Measurements from ENCODE around the gene ATIC. TPM values are rescaled to one million over a fixed set of nuclear protein-coding genes. Genes with fewer than 3 reads are reported as not detected.

Gene ATIC
- polyA plus RNA-seq, 1 experiment: 83.0 TPM

- no peak for TF ChIP-seq CTCF (IDR thresholded peaks at IDR 0.05; ENCODE audit: insufficient read depth, low read depth, low read length)
- H3K4me3 ChIP-seq (ENCODE audit: low read depth, low read length): no peak overlapping the region
- H3K36me3 ChIP-seq (ENCODE audit: control insufficient read depth, insufficient read depth, low read length): peaks cover 10% of the 10 kb centered on the region
- POLR2A ChIA-PET: no interaction called here
- no peak for DNase-seq (ENCODE audit: low read depth)
- CTCF ChIA-PET: no interaction called here
- H3K27me3 ChIP-seq (ENCODE audit: control insufficient read depth, insufficient read depth, low read length): no peaks in the 10 kb centered on the region
Measured at GRCh38 chr2:215338883-215339679, 27.2 kb downstream of the ATIC start.

- no peak for TF ChIP-seq CTCF (IDR thresholded peaks at IDR 0.05; ENCODE audit: insufficient read depth, low read depth, low read length)
- Histone ChIP-seq H3K36me3 (ENCODE audit: control insufficient read depth, insufficient read depth, low read length) (peaks cover 13% of the 10 kb centered on the region), H3K27me3 (ENCODE audit: control insufficient read depth, insufficient read depth, low read length) (no peaks in the 10 kb centered on the region), H3K4me3 (ENCODE audit: low read depth, low read length) (no peak overlapping the region)
- POLR2A ChIA-PET: no interaction called here
- DNase-seq (ENCODE audit: low read depth): no peak
- CTCF ChIA-PET: no interaction called here
Measured at GRCh38 chr2:215347878-215348277, 36.0 kb downstream of the ATIC start.

GRCh38 chr2:215352602-215353001, 40.7 kb downstream of the ATIC start:
- no peak for DNase-seq (ENCODE audit: low read depth)
- CTCF ChIA-PET: no interaction called here
- POLR2A ChIA-PET: no interaction called here
- Histone ChIP-seq H3K36me3 (ENCODE audit: control insufficient read depth, insufficient read depth, low read length) (peaks cover 7% of the 10 kb centered on the region), H3K4me3 (ENCODE audit: low read depth, low read length) (no peak overlapping the region), H3K27me3 (ENCODE audit: control insufficient read depth, insufficient read depth, low read length) (no peaks in the 10 kb centered on the region)
- TF ChIP-seq CTCF (IDR thresholded peaks at IDR 0.05; ENCODE audit: insufficient read depth, low read depth, low read length): no peak

GRCh38 chr2:215354771-215355695, 43.2 kb downstream of the ATIC start:
- DNase-seq (ENCODE audit: low read depth): no peak
- ChIA-PET POLR2A (interaction anchor here (0.6 kb wide), 1 partner anchor 547 kb away, joined by 5 read pairs; no protein-coding TSS in a partner anchor), CTCF (no interaction called here)
- no peak for TF ChIP-seq CTCF (IDR thresholded peaks at IDR 0.05; ENCODE audit: insufficient read depth, low read depth, low read length)
- Histone ChIP-seq H3K27me3 (ENCODE audit: control insufficient read depth, insufficient read depth, low read length) (no peaks in the 10 kb centered on the region), H3K36me3 (ENCODE audit: control insufficient read depth, insufficient read depth, low read length) (peaks cover 2% of the 10 kb centered on the region), H3K4me3 (ENCODE audit: low read depth, low read length) (no peak overlapping the region)

GRCh38 chr2:215355801-215356200, 43.9 kb downstream of the ATIC start:
- no peaks in the 10 kb centered on the region for H3K27me3 ChIP-seq (ENCODE audit: control insufficient read depth, insufficient read depth, low read length)
- H3K36me3 ChIP-seq (ENCODE audit: control insufficient read depth, insufficient read depth, low read length): peaks cover 3% of the 10 kb centered on the region
- no peak for TF ChIP-seq CTCF (IDR thresholded peaks at IDR 0.05; ENCODE audit: insufficient read depth, low read depth, low read length)
- DNase-seq (ENCODE audit: low read depth): no peak
- ChIA-PET POLR2A (no interaction called here), CTCF (no interaction called here)
- H3K4me3 ChIP-seq (ENCODE audit: low read depth, low read length): no peak overlapping the region

All from BJ (cell line).